Measurements from ENCODE around the gene GH1.
"Not testable (repeated sequence)": the region's sequence is repeated elsewhere in the genome, so short reads cannot be mapped to it uniquely, and the experiment has no call there.

GH1 gene

DNA sequence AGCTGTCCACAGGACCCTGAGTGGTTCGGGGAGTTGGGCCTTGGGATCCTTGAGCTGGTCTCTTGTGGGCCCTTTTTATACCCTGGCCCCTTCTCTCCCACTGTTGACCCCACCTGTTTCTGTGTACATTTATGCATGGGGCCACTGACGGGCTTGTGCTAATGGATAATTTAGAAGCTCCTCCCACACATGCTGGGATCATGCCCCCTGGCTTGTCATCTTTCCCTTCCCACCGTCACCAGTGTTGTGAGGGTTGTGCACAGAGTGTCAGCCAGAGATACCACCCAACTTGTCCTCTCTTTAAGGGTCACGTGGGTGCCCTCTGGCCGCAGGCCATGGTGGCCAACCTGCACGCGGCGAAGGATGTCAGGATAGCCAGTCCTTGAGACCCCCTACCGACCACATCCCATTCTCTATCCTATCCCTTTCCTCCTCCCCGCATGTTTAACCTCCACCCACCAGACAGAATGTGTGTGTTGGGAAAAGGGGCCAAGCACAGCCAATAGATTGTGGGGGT, at the start of gene GH1:
Gene GH1 (minus strand): TSS at position 51 of the 517 bp plus-strand sequence. CDS start 63 bp downstream, outside the sequence.
- DNase-seq (ENCODE audit: low spot score) = not testable (repeated sequence)

DNA sequence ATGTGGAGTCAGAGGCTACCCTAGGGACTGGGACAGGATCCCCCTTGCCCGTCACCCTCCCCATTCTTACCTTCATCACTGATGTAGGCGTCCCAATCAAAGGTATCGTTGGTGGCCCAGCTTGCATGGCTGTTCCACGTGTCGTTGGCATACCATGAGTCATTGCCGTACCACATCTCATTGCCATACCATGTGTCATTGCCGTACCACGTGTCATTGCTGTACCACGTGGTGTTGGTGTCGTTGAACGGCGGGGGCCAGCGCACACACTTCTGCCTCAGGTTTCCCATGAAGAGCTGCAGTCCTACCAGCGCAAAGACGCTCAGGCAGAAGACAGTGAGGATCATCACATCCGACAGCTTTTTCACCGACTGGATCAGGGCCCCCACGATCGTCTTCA, 49.3 kb upstream of the GH1 start:
- no peak for DNase-seq (ENCODE audit: low spot score)

GRCh38 chr17:63966646-63967264, 48.1 kb upstream of the GH1 start:
- DNase-seq (ENCODE audit: low spot score) = no peak

DNA sequence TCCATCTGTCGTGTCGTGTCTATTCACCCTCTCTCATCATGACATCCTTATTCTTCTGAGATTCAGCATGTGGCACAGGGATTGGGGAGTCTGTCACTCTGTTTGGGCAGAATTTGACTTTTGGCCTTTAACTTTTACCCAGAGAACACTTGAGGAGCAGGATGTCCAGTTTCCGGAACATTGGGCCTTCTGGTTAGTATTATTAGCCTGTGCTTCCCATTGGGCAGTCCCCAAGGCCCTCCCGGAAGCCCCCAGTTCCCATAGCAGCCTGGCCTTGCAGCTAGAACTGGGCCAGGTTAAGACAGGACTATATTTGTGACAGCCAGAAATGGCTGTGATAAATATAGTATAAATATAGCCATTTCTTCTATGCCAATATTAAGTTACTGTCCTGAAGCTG, 44.5 kb upstream of the GH1 start:
- DNase-seq (ENCODE audit: low spot score) = no peak

DNA sequence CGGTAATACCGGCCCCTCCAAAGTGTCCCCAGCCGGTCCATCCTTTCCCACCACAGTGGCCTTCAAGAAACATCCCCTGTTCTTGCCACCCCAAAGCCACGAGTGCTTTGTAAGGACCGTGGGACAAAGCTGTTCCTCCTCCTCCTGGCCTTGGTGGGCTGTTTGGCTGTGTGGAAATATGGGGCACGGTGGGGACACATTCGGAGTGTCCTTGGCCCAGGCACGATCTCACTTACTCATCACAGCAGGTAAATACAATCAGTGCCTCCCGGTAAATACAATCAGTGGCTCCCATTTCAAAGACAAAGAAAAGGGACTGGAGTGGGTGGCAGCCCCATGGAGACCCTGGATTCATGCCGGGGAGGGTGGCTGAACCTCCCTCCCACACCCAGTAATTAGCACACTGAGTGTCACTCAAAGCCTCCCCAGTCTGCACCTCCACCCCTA, 43.7 kb upstream of the GH1 start:
- no peak for DNase-seq (ENCODE audit: low spot score)

- peak; percentile 82 for DNase-seq (ENCODE audit: low spot score)
Observed at GRCh38 chr17:63961355-63962212, 42.9 kb upstream of the GH1 start.

- DNase-seq (ENCODE audit: low spot score) = no peak
Observed at GRCh38 chr17:63960430-63960829, 41.8 kb upstream of the GH1 start.

DNA sequence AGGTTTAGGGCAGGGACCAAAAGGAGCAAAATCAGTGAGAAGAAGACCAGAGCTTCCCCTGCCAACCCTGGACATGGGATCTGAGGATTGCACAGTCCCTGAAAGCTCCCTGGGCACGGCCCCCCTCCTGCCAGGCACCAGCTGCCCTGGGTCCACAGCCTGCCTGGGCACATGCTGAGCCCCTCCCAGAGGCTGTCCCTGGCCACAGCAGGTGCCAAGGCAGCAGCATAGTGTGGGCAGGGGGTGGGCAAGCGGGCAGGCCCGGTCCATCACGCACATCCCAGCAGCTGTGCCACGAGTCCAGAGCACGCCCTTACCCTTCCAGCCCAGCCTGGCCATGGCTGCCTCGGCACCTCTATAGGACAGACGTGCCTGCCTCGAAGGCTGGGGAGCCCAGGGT, 41.4 kb upstream of the GH1 start:
- no peak for DNase-seq (ENCODE audit: low spot score)

DNA sequence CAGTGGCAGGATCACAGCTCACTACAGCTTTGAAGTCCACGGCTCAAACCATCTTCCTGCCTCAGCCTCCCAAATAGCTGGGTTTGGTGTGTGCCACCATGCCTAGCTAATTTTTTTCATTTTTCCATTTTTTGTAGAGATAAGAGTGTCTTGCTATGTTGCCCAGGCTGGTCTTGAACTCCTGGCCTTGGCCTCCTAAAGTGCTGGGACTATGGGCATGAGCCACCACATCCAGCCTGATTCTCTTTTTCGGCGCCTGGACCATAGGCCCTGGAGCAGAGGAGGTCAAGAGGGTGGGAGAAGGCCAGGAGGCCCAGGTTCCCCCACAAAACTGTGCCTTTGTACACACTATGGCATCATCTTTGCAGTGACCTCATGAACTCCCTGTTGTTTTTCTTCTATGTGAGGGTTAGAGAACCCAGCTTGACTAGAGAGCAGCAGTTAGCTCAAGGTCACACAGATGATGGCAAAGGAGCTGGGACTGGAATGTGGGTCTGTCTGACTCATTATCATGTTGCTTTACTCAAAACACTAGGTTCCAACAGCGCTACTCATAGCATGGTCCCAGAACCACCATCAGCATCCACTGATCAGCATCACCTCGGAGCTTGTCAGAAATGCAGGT, 37.8 kb upstream of the GH1 start:
- no peak for DNase-seq (ENCODE audit: low spot score)

DNA sequence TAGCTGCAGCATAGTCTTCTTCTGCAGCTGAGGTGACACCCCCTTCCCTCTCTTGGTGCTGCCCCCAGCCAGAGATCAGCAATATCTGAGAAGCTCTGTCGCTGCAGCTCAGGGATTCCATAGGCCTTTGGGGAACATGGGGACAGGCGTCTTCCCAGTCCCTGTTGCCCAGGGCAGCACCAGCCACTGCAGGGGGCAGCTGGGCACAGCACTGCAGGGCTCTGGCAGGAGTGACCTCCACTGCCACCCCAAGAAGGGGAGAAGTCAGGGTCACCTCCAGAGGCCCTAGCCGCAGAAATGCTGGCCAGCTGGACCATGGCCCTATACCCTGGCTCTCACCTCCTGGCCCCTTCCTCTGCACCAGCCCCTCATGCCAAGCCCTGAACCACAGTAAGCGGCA, 37.2 kb upstream of the GH1 start:
- no peak for DNase-seq (ENCODE audit: low spot score)

GRCh38 chr17:63955232-63955631, 36.6 kb upstream of the GH1 start:
- no peak for DNase-seq (ENCODE audit: low spot score)

DNA sequence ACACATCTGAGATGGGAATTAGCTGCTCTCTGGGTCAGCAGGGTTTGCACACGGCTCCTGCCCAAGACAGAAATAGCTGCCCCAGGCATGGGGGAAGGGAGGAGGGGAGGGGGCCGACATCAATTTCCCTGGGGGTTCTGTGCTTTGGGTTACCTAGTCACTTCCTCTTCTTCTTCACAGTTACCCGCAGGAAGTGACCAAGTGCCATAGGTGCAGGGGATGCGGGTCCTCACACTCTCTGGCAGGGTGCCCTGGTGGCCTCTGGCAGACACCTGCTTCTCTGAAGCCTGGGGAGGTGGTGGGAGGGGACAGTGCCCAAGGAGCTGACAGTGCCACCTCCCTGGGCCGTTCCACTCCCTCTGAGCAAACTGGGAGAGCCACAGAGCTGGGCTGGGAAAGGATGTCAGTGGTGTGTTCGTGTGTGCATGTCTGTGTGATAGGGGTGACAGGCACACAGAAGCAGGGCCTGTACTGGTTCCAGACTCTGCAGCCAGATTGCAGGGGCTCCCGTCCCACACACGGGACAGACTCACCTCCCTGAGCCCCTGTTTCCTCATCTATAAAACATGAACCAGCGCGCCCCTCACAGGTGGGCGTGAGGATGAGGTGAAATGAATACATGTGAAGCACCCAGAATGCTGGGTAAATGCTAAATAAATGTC, 35.9 kb upstream of the GH1 start:
- peak; percentile 74 for DNase-seq (ENCODE audit: low spot score)

DNA sequence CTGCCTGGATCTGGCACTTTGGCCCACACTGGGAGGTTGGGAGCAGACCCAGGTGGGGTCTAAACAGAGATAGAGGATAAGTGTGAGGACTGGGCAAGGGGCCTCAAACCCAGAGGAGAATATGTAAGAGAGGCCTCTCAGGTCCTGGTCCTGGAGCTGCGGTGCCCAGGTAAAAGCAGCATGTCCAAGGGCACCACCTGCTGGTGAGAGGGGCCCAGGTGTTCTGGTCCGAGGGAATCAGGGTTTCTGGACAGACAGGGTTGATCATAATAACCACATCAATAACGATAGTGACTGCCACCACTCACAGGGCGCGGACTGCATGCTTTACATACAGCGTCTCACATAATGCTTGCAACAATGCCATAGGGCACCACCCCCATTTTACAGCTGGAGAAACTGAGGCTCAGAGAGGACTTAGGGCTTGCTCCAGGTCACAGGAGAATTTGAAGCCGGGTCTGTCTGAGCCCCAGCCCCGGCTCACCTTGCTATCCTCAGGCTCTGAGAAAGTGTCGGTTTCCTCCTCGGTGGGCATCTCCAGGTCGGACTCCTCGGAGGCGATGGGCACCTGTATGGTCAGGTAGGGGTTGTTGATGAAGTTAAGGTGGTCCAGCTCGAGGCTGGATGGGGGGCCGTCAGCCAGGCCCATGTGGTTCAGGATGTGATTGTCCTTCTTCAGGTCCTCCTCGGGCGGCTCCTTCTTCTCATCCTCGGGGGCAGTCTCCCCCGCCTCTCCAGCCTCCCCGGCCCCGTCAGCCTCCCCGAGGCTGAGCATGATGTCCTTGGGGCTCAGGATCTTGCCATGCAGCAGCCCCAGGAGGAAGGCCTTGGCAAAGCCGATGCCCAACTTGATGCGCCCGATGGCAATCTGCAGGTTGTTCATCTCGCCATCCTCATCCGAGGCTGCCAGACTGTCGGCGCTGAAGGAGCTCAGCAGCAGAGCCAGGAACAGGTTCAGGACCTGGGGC, 32.6 kb upstream of the GH1 start:
- DNase-seq (ENCODE audit: low spot score) = peak; percentile 79

- no peak for DNase-seq (ENCODE audit: low spot score)
Observed at GRCh38 chr17:63949576-63950250, 31.1 kb upstream of the GH1 start.

DNA sequence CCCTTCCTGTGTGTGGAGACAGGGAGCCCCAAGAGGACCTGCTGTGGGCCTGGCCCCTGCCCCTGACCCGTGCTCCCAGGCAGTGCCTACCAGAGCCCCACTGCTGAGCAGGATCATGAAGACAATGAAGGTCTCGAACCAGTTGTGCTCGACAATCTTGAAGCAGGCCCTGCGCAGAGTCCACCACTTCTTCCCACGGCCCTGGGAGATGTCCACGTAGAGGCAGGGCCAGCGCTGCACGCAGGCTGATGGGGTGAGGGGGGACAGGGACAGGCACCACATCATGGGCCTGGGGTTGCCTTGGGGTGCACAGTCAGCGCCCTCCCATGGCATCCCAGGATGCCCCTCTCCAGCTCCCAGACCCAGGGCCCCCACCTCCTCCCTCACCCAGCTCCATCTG, 29.9 kb upstream of the GH1 start:
- DNase-seq (ENCODE audit: low spot score) = no peak

- DNase-seq (ENCODE audit: low spot score) = no peak
Observed at GRCh38 chr17:63947711-63948330, 29.2 kb upstream of the GH1 start.

GRCh38 chr17:63946440-63947363, 28.1 kb upstream of the GH1 start:
- peak; percentile 88 for DNase-seq (ENCODE audit: low spot score)

GRCh38 chr17:63945784-63946439, 27.3 kb upstream of the GH1 start:
- peak; percentile 84 for DNase-seq (ENCODE audit: low spot score)
